HG03571 (cell line): Measurements from ENCODE around the gene CXXC5.

Source experiments
- ATAC-seq: cut with Tn5 transposase; IDR thresholded peaks from one replicate; pipeline ENCODE4 v1.9.1; 2021; ENCODE audit not compliant: unreplicated experiment

Gene CXXC5

DNA sequence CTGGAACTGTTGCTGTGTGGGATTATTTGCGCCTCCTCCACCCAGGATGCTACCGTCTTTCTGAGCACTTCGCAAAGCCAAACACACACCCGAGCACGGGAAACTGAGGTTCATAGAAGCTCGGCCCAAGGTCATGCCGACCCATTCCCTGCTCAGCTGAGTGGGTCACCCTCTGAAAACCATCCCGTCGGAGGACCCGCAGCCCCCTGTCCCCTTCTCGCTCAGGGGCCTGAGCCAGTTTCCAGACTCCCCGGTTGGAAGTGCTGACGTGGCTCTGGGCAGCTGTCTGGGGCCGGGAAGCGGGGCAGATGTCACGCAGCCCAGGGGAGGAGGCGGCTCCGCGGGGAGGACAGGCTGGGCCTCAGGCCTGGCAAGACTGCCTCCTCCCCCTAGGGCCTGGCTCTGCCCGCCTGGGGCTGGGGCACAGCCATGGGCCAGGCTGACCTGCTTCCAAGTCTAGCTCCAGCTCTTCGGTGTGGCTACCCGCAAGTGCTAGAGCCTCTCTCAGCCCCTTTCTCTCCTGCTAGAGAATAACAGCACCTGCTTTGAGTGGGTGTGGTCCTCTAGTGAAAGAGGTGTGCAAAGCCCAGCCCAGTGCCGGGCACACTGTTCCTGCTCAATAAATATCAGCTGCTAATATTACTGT is 9.9 kb upstream of the CXXC5 start:
- no peak for ATAC-seq

DNA sequence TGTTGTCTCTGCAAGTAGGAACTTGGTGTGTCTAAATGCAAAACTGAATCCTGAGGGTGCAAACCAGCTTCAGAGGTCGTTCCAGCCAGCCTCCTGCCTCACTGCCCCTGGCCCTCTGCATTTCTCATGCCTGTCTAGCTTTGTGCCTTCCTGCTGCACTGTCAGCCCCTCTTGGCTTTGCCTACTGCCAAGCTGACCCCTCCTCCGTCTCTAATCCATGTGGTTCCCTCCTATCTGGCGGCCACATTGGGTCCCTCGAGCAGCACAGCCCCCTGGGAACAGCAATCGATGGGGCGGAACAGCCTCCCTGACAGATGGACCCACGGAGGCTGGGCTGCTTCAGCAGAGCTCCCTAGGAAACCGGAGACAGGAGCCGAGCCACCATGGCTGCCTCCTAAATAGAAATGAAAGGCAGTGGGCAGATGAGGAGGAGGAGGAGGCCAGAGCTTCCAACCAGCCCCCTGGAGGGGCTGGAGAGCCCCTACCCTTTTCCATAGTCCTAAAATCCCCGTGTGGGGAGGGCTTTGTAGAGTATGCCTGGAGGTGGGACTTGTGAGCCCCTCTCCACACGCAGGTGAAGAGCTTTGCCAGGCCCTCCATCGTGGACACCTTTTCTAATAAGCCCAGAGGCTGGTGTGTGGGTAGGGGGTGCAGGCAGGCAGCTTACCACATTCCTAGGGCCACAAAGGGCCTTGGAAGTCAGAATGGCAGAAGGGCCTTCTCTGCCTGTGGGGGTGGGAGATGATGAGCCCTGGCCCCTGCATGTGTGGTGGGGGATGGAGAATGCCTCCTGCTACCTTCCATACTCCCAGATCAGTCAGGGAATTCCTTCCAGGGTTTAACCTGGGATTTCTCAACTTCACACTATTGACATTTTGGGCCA is 9.2 kb upstream of the CXXC5 start:
- no peak for ATAC-seq

DNA sequence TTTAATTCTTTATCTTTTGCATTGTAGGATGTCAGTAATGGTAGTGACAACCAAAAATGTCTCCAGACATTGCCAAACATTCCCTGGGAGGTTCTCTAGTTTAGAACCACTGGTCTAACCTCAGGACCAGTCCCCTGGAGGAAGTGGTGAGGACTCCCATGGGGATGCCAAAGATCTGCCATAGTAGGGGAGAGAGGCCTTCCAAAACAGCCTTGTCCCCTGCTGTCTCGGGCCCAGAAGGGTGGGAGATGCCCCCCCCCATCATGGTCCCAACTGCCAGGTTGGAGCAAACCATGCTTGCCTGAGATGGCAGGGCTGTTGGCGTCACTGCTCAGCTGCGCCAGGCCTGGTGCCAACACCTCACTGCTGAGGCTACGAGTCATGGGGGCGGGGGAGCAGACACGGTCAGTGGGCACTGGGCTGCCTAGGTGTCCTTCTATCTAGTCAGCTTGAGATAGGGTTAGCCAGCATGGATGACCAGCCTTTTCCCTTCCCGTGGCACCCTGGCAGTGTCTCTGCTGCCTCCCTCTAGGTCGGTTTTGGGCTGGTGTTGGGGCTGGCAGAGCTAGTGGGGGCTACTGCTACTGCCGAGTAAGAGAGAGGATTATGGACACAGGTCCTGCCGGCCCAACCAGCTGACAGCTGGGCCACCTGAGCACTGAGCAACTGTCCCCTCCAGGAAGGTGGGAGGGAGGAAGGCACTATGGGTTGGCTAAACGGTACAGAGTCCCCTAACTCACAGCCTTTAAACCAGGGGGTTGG is 8.3 kb upstream of the CXXC5 start:
- ATAC-seq: no peak

DNA sequence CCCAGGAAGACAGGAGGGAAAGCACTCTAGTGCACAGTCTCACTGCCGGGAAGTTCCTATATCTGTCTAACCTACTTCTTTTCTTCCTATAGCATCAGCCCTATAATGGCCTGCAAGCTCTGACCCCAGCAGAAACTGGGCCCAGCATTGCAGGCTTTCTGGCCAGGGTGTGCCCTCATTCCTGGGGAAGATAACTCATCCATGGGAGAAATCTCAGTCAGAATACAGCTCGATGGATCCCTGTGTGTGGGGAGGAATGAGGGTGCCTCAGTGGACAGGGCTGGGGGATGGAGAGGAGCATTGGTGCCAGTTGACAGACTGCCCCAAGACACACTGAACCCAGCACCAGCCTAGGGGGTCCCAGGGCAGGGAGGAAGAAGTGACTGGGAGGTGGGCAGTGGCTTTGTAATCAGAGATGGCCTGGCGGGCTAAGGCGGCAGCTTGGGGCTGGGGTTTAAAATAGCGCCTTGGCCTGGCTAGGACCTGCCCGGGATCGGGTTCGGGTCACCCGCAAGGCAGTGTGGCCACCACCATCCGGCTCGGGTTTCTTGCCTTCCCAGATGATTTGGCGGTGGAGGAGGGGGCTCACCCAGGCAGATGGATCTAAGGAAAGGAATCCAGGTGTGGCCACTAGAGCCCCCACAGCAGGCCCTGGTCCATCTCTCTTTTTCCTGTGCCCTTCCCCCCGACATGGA is 7.6 kb upstream of the CXXC5 start:
- ATAC-seq: no peak

DNA sequence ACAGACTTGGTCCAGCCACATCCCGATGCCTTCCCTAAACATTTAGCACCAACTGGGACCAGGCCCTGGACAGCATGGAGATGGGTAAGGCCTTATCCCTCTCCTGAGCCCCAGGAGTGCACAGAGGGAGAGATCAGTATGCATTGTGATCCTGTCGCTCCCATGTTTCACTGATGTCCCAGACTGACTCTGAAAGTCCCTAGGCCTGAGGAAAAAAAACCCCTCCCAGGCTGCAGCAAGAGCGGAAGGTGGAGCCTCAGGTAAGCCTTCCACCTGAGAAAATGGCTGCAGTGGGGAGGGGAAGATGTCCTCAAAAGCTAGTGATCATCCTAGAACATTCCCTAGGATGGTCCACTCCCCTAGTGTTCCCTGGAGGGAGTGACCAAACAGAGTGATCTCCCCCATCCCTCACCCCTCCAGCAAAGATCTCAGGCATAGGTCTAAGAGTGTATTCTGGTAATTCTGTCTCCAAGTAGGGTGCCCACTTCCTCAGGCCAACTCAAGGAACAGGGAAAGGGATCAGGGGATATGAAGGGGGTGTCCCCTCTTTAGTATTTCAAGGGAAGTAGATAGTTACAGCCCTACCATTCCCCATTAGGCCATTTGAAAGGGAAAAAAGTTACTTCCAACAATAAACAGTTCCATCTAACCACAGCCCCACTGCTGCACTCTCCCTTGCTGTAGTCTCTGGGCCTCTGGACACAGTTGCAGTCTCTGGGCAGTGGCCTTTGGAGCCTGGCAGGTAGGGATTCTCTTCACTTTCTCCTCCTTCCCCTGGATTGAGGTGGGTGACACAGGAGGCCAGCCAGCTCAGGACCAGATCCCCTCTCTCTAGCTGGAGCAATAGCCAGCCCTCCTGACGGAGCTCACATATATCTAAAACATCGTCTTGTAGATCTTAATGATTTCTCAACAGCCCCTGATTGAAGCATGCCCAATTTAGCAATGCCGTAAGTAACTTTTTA is 6.8 kb upstream of the CXXC5 start:
- ATAC-seq: no peak

DNA sequence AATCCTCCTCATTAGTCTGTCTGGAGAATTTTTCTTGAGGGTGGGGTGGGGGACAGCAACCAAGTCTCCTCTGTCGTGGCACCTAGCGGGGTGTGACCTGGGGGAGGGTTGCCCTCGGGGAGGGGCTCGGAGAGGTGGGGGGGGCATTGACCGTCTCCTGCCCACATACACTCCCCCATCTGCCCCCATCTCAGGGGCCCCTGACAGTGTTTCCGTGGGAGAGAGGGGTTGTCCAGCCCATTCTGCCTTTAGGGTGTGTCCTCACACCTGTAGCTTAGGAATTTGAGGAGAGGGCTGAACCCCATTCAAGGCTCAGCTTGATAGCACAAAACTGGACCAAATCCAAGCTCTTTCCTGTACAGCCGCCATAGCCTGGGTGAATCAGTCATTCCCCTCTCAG is 5.9 kb upstream of the CXXC5 start:
- ATAC-seq: no peak

DNA sequence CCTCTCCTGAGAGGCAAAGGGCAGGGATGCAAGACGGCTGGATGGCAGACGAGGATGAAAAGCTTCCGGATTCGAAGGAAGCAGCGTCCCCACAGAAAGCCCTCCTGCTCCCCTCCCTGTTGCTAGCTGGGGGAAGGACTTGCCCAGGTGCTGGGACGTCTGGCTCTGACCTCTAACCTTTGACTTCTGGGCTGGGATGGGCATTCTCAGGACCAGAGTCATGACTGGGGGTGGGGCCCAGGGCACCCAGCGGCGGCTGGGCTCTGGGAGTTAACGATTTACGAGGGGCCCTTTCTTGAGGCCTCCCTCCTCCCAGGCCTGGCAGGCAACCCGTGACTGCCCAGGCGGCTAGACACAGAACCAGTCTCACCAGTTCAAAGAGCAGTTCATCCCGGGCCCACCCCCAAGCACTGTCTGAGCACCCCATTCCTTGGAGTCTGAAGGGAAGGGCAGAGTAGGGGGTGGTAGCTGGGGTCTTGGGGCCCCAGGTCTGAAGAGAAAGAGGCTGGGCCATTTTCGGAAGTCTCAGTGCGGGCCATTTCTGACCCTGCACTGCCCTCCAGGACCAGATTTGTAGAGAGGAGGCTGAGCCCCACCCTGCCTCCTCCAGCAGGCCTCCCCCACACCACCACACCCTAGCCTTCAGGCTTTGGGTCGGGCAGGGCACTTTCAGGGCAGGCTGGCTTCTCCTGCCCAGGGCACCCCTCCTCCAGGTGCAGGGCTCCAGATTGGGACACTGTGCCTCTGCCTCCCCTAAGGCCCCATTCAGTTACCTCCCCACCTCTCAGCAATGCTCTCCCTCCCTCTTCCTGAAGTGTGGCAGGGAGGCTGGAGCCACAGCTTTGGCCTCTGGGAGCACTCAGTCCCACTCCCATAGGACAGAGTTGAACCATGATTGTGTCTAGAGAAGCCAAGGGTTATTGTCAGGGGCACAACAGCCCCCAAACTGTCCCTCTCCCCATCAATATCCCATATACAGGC is 5.0 kb upstream of the CXXC5 start:
- ATAC-seq: no peak

DNA sequence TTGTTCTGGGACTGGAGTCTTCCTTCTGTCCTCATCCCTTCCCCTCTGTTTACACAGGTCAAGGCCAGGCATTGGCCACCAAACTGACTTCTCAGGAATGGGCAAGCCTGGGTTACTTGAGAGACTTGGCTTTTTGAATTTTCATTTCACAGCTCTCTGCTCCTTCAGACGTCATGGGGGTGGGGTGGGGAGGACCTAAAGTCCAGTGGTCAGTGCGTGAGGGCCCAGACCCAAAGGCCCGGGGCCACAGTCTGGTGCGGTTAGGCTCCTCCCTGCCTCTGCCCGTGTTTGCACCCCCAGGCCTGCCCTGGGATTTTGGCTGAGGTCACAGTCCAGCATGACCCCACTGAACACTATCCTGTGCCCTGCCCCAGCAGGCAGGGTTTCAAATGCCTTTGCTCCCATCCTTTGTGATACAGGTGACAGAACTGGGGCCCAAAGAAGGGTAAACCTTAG is 4.1 kb upstream of the CXXC5 start:
- ATAC-seq: no peak

DNA sequence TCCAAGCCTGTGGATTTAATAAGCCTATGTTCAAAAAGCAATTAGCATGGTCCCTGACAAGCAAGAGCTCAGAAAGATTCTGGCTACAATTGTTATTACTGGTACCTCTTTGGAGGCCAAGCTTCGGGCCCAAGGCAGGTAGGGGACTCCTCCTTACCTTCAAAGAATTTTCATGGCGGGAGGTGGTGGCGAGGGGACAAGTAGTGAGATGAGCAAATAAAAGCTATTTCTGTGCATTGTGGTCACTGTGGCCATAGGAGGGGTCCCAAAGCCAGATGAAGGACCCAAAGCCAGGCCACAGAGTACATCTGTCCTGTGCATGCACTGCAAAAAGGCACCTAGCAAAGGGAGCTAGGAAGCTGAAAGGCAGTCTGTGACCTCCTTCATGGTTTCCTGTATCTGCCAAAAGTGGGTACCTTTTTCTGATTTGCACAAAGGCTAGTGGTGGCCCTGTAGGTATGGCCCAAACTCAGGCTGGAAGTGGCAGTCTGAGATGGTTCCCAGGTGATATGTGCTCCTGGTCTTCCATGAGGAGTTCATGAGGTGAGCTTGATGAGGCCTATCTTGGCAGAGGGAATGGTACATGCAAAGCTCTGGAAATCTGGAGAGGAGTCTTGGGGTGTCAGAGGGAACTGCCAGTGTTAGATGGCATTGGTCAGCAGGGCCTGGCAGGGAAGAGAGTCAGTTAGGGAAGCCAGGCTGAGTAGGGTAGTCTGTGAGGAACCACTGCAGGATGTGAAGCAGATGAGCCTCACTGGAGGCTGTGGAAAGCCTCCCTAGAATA is 3.3 kb upstream of the CXXC5 start:
- no peak for ATAC-seq

DNA sequence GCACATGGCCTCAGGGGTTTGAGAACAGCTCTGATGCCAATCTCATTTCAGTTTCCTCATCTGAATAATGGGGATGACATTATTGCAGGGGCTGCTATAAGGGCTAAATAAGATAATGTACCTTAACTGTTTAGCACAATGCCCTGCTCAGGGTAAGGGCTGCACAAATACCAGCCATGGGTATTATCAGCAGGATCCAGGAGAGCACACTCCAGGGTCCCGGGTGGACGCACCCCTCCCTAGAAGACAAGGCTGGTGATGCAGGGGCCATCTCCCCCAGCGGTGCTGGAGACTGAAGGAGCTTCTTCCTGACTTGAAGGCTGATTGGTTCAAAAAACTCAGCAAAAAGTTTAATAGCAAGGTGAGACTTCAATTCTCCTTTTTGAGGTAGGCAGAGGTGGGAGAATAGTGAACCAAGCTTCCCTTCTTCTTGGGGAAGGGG is 2.7 kb upstream of the CXXC5 start:
- ATAC-seq: no peak

DNA sequence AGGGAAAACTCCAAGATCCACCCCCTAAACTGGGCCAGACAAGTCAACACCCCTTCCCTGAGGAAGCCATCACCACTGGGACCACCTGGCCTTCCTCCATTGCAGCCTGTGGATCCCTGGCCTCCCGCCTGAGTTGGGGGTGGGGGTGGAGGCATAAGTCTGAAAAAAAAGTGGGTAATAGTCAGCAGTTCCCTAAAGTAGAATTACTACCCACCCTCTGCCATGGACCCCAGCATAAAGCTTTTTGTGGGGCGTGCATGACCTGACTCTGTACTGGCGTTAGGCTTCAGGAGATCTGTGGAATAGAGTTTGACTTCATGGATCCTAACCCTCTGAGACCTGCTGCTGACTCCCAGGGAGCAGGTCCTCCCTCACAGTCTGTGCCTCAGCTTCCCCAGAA is 2.0 kb upstream of the CXXC5 start:
- ATAC-seq: no peak

DNA sequence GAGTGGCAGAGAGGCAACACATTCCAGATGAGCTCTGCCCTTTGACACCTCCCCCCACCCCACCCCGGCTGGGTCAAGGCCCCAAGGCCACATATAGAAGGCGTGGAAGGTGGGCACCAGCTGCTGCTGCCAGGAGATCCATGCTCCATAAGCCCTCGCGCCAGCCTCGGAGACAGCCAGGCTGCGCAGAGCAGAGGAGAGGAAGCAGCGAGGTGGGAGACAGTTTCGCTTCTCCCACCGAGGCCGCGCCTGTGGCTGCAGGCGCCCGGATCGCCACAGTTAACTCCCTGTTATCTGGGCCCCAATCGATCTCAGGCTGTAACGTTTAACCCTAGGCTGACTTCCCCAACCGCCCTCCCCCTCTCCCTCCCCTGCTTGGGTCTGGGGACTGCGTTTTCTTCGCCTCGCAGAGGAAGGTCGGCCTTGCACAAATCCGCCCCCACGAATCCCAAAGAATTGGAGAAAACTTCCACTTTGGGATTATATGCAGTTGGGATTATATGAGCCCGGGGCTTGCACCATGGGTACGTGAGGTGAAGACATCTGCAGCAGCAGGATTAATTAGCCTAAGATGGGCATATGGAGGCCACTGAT is 1.1 kb upstream of the CXXC5 start:
- no peak for ATAC-seq

DNA sequence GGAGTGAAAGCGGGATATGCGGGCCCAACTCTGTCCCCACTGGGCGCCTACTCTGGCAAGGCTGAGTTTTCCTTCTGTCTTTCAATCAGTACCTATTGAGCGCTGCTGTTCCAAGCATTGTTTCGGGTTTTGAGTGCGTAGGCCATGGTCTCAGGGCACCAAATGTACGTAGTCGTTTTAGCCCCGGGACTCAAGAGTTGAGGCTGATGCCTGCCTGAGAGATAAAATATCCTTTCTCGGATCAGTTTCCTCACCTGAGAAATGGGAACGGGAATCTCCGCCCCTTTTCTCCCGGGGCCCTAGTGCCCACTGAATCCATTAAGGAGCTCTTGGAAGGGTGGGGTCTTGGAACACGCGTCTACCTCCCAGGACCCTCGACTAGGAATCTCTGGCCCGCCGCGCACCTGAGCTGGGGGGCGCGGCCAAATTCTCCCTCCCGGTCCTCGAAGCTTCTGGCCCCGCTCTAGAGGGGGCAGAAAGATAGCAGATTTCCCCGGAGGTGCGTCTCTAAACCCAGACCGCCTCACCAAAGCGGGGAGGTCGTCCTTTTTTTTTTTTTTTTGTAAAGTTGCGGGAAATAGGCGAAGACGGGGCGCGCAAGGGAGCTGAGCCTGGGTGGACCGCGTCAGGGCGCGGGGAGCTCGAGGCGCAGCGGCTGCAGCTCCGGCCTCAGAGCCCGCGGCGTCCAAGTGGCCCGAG is 494 bp upstream of the CXXC5 start:
- no peak for ATAC-seq

DNA sequence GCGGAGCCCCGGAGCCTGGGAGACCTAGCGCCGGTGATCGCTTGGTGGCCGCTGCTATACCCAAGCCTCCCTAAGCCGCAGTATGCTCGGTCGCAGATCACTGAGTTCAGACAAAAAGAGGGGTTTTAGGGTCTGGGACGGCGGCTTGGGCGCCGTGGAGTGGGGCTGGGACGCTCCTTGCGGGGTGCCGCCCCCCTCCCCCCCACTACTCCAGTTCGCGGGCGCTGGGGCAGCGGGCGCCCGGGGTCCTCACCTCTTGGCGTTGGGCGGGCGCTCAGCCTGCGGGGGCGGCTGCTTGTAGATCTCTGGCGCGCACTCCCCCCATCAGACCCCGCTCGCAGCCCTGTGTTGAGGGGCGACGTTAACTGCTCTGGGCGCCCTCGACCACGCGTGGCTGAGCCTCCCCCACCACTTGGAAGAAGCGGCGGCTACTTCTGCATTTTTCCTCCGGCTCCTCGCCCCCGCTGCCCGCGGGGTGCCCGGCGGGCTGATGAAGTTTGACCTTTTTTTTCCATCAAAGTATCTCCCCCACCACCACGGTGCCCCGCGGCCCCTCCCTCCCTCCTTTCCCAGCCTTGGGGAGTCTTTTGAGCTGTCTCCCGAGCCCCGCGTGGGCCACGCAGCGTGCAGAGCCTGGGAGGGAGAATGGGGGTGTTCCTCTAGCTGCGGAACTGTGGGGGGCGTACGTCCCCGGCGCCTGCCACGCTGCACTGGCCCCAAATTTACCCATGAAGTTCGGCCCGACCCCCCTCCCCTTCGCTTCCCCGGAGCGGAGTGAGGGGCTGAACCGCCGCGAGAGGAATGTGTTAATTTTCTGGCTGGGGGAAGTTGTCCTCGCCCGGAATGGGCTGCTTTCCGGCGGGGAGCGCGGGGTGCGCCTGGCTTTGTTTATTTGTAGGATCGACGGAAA is 1.2 kb downstream of the CXXC5 start:
- ATAC-seq: no peak

DNA sequence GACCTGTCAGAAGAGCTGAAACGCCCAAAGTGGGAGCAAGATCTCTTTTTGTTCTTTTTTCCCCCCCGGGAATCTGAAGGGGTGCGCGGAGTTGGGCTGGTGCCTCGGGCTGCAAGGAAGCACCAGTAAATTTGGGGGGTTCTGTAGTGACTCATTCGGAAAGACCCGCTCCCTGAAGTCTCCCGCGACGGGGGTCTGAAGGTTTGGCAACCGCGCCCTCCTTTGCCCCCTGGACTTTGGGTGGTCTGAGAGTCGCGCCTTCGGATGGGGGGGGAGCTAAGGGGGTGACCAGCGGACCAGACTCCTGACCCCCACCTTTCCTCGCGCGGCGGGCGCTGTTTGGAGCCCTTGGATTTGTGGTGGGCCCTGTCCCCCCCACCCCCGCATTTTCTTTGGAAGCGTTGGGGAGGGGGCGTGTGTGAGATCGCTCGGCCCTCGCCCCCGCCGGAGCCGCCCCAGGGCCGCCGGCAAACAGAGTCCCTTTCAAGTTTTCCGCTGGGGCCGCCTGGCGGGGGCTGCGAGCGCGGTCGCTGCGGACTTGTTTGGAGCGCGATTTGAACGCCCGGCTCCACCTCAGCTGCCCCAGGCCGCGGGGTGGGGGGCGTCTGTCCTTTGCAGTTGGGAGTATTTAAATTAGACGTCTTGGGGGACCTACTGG is 2.0 kb downstream of the CXXC5 start:
- no peak for ATAC-seq

DNA sequence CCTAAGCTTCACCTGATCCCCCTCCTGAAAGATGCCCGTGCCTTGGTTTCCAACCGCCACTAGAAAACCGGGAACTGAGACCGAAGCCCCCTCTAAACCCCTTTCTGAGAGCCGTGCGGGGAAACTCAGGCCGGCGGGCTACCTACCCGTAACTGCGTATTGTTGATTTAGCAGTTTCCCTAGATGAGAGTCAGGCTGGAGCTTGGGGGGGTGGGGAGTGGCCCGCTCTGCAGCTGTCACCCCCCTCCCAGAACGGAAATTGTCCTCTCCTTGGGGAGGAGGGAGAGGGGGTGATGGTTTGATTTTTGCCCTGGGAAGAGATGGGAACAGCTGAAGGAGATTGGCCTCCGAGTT is 2.5 kb downstream of the CXXC5 start:
- ATAC-seq: no peak
